Uterus (tissue), 4 donors: ENCODE results near the gene SCUBE1. TPM values are rescaled to one million over a fixed set of nuclear protein-coding genes. Genes with fewer than 3 reads are reported as not detected.

Source experiments
- DNase-seq, 2 donors: peaks; one replicate each; pipeline ENCODE4 v3.0.0-alpha.2; 2019 to 2020
- H3K27ac ChIP-seq, 2 donors: fragments of 200-600 bp; sonication (generic); 1 replicate in 1 of 2; 2 replicates in 1 of 2; pipeline ENCODE4 v1.5.1; 2016 to 2018
- H3K27me3 ChIP-seq, 2 donors: fragments of 200-600 bp; sonication (generic); one replicate each; pipeline ENCODE4 v1.5.1; 2018 to 2019; ENCODE audit warnings: control low read depth in 1 of 2
- H3K36me3 ChIP-seq, 2 donors: fragments of 200-600 bp; sonication (generic); one replicate each; pipeline ENCODE4 v1.5.1; 2019; ENCODE audit warnings: control low read depth in 1 of 2
- H3K4me1 ChIP-seq, 2 donors: fragments of 200-600 bp; sonication (generic); one replicate each; pipeline ENCODE4 v1.5.1; 2018 to 2019; ENCODE audit warnings: control low read depth in 1 of 2
- H3K4me3 ChIP-seq, 2 donors: fragments of 200-600 bp; sonication (generic); 1 replicate in 1 of 2; 2 replicates in 1 of 2; pipeline ENCODE4 v1.5.1; 2018 to 2019; ENCODE audit warnings: mild to moderate bottlenecking in 1 of 2
- H3K9me3 ChIP-seq, 2 donors: fragments of 200-600 bp; sonication (generic); one replicate each; pipeline ENCODE4 v1.5.1; 2019; ENCODE audit warnings: control low read depth in 1 of 2
- CTCF ChIP-seq, 4 experiments: fragments of 200-600 bp in 2 of 4; fragments of 450-650 bp in 2 of 4; sonication (generic) in 2 of 4; IDR thresholded peaks; one replicate each; pipeline ENCODE4 v1.5.1; 2016 to 2019; ENCODE audit warnings: antibody characterized with exemption in 4 of 4, mild to moderate bottlenecking in 2 of 4, moderate library complexity in 1 of 4
- POLR2A ChIP-seq, 2 donors: fragments of 450-650 bp; IDR thresholded peaks; one replicate each; pipeline ENCODE4 v1.6.1; 2016; ENCODE audit warnings: antibody characterized with exemption in 2 of 2, mild to moderate bottlenecking in 1 of 2, moderate library complexity in 1 of 2
- intact Hi-C: fragments of 100-400 bp; cut with DNase I; formaldehyde crosslinking; loops from one replicate; pipeline ENCODE4 v1.15.1; 2023; ENCODE audit warnings: low total_unique reads
- total RNA-seq, 4 donors: library from RNA; depleted of rRNA in 3 of 4; stranded (reverse); fragments of >200 nt in 3 of 4; gene quantifications; one replicate each; pipeline versions ENCODE4 v1.1.0 to v1.2.4, GENCODE V29; 2014 to 2023
- donor health status: DM: yes; HTN: yes; CAD: no.

The SCUBE1 gene
- total RNA-seq, 4 donors from 2014 or later, result 0.14 to 1.7 (median 0.26) TPM; not detected in 1

- Histone ChIP-seq H3K4me3 (no peak overlapping the region), H3K9me3 (no peaks in the 10 kb centered on the region), H3K36me3 (no peaks in the 10 kb centered on the region), H3K4me1 (peaks cover 0 to 7% of the 10 kb centered on the region in 2 donors), H3K27me3 (no peaks in the 10 kb centered on the region), H3K27ac (no peak overlapping the region)
- intact Hi-C loops, result loop anchor here (10.0 kb wide), 1 partner anchor 63 kb away; no protein-coding TSS in a partner anchor
- TF ChIP-seq POLR2A (IDR thresholded peaks at IDR 0.05) (no peak), CTCF (IDR thresholded peaks at IDR 0.05) (no peak)
- no peak for DNase-seq
Measured at GRCh38 chr22:43267981-43268660, 75.1 kb downstream of the SCUBE1 start.

- H3K27ac ChIP-seq, result no peak overlapping the region
- intact Hi-C loops, result loop anchor here (10.0 kb wide), 1 partner anchor 63 kb away; no protein-coding TSS in a partner anchor
- no peaks in the 10 kb centered on the region for H3K27me3 ChIP-seq
- H3K36me3 ChIP-seq, result no peaks in the 10 kb centered on the region
- no peak for TF ChIP-seq CTCF (IDR thresholded peaks at IDR 0.05)
- no peak overlapping the region for H3K4me3 ChIP-seq
- peaks cover 0 to 7% of the 10 kb centered on the region in 2 donors for H3K4me1 ChIP-seq
- H3K9me3 ChIP-seq, result no peaks in the 10 kb centered on the region
- DNase-seq, result no peak
Measured at GRCh38 chr22:43267332-43267980, 75.7 kb downstream of the SCUBE1 start.

GRCh38 chr22:43266076-43266475 is 77.1 kb downstream of the SCUBE1 start:
- no peak overlapping the region for H3K27ac ChIP-seq
- no peak for DNase-seq
- H3K4me3 ChIP-seq, result no peak overlapping the region
- H3K9me3 ChIP-seq, result no peaks in the 10 kb centered on the region
- H3K4me1 ChIP-seq, result peaks cover 0 to 7% of the 10 kb centered on the region in 2 donors
- no peaks in the 10 kb centered on the region for H3K27me3 ChIP-seq
- intact Hi-C loops, result loop anchor here (10.0 kb wide), 1 partner anchor 61 kb away; no protein-coding TSS in a partner anchor
- TF ChIP-seq POLR2A (IDR thresholded peaks at IDR 0.05) (no peak), CTCF (IDR thresholded peaks at IDR 0.05) (no peak)
- H3K36me3 ChIP-seq, result no peaks in the 10 kb centered on the region

- Histone ChIP-seq H3K4me1 (peaks cover 0 to 7% of the 10 kb centered on the region in 2 donors), H3K4me3 (no peak overlapping the region), H3K27ac (no peak overlapping the region), H3K27me3 (no peaks in the 10 kb centered on the region), H3K36me3 (no peaks in the 10 kb centered on the region), H3K9me3 (no peaks in the 10 kb centered on the region)
- intact Hi-C loops, result loop anchor here (10.0 kb wide), 1 partner anchor 59 kb away; no protein-coding TSS in a partner anchor
- DNase-seq, result peak; percentile 42 to 48
- TF ChIP-seq POLR2A (IDR thresholded peaks at IDR 0.05) (no peak), CTCF (IDR thresholded peaks at IDR 0.05) (no peak)
Measured at GRCh38 chr22:43263645-43264514, 79.3 kb downstream of the SCUBE1 start.
